ENCODE data around the gene PTPRCAP. TPM values are rescaled to one million over a fixed set of nuclear protein-coding genes. Genes with fewer than 3 reads are reported as not detected.

PTPRCAP gene
- total and polyA plus RNA-seq, 9 of the 15 experiments (the other 6 are each of a cell fraction or from before 2014, with no cell fraction given), result 0.22 to 2.0 (median 1.1) TPM; not detected in 4

DNA sequence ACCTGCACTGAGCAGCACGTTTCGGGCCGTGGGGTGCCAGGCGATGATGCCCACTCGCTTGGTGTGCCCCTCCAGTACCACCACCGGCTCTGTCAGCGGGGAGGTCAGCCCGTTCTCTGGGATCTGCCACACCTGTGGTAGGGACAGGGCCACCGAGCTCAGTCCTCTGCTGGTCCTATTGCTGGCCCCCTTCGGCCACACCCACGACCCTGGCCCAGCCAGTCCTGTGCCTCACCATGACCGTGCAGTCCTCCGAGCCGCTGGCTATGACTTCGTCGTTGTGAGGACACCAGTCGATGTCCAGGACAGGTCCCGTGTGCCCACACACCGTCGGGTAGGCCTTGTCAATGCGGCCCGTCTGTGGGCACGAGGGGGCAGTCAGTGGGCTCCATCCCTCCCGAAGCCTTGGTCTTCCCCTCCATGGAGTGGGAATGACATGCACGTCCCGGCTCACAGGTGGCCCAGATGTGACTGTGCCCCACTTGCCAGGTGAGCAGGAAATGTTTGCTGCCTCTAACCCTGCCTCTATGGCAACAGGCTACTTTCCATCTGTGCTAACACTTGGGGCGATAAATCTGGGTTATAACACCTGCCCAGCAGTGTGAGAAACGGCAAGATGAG, 4.4 kb upstream of the PTPRCAP start:
- FAIRE-seq, result no peak
- in situ Hi-C loops (cut with MboI), result no loop called here
- no peak overlapping the region for H3K4me3 ChIP-seq

GRCh38 chr11:67441098-67441563, 3.6 kb upstream of the PTPRCAP start:
- 93% methylated on average over 14 of the region's 21 CpGs for WGBS (ENCODE audit: insufficient coverage, low coverage, missing lambda C conversion rate)
- TF ChIP-seq HNRNPL (IDR thresholded peaks at IDR 0.05; ENCODE audit: low read depth, low read length), result 0 out of 2 replicates have a peak, but pooled peaks have one; percentile 38
- TF ChIP-seq MCM5 (IDR thresholded peaks at IDR 0.05; ENCODE audit: low read depth), result no peak
- TF ChIP-seq, protein P1, sequence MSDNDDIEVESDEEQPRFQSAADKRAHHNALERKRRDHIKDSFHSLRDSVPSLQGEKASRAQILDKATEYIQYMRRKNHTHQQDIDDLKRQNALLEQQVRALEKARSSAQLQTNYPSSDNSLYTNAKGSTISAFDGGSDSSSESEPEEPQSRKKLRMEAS (CRISPR knock-in tag; IDR thresholded peaks at IDR 0.05), result no peak
- TF ChIP-seq, protein P2, sequence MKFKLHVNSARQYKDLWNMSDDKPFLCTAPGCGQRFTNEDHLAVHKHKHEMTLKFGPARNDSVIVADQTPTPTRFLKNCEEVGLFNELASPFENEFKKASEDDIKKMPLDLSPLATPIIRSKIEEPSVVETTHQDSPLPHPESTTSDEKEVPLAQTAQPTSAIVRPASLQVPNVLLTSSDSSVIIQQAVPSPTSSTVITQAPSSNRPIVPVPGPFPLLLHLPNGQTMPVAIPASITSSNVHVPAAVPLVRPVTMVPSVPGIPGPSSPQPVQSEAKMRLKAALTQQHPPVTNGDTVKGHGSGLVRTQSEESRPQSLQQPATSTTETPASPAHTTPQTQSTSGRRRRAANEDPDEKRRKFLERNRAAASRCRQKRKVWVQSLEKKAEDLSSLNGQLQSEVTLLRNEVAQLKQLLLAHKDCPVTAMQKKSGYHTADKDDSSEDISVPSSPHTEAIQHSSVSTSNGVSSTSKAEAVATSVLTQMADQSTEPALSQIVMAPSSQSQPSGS (CRISPR knock-in tag; IDR thresholded peaks at IDR 0.05), result no peak
- TF ChIP-seq SMAD3 (CRISPR knock-in tag; conservative IDR thresholded peaks at IDR 0.05), result no peak
- no peak for TF ChIP-seq CCAR2 (IDR thresholded peaks at IDR 0.05; ENCODE audit: low read depth, low read length)
- TF ChIP-seq, protein P3, sequence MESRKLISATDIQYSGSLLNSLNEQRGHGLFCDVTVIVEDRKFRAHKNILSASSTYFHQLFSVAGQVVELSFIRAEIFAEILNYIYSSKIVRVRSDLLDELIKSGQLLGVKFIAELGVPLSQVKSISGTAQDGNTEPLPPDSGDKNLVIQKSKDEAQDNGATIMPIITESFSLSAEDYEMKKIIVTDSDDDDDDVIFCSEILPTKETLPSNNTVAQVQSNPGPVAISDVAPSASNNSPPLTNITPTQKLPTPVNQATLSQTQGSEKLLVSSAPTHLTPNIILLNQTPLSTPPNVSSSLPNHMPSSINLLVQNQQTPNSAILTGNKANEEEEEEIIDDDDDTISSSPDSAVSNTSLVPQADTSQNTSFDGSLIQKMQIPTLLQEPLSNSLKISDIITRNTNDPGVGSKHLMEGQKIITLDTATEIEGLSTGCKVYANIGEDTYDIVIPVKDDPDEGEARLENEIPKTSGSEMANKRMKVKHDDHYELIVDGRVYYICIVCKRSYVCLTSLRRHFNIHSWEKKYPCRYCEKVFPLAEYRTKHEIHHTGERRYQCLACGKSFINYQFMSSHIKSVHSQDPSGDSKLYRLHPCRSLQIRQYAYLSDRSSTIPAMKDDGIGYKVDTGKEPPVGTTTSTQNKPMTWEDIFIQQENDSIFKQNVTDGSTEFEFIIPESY (CRISPR knock-in tag; IDR thresholded peaks at IDR 0.05), result peak; percentile 85

More for the DNA sequence above, 4.4 kb upstream of the PTPRCAP start:
- POLR2A ChIA-PET, result interaction anchor here (0.9 to 1.0 kb wide), 2 partner anchors 9 to 10 kb away, joined by 3 to 6 read pairs; no protein-coding TSS in a partner anchor
- H3K79me2 ChIP-seq (ENCODE audit: control insufficient read depth, insufficient read depth, low read length), result peaks cover 13% of the 10 kb centered on the region
- peak overlapping the region in 1 of 2 experiments; percentile 67; a peak in 1 of 4 replicates for H3K9ac ChIP-seq (ENCODE audit: insufficient read depth in 1 of 2, low read depth in 2 of 2, low read length in 2 of 2)
- no peak for DNase-seq (ENCODE audit: extremely low read depth in 1 of 4, low spot score in 3 of 4)
- TSS peak; percentile 46 for BruUV-seq (replicated peaks)
- no peak overlapping the region for H3K4me2 ChIP-seq (ENCODE audit: insufficient read depth, low read length)
- H3K9me3 ChIP-seq (replicated peaks; ENCODE audit: control insufficient read depth, insufficient read depth, low read depth, low read length), result no peaks in the 10 kb centered on the region
- 83% methylated on average over 18 of the region's 28 CpGs for WGBS (ENCODE audit: insufficient coverage, low coverage, missing lambda C conversion rate)
- intact Hi-C loops (cut with micrococcal nuclease), result no loop called here
- H3K27me3 ChIP-seq (ENCODE audit: control insufficient read depth in 2 of 2, insufficient read depth in 2 of 2, low read length in 2 of 2), result no peaks in the 10 kb centered on the region
- peak; percentile 30; the same call in 1 of the 2 replicates for TF ChIP-seq POLR2G (IDR thresholded peaks at IDR 0.05; ENCODE audit: low read depth, low read length)
- 0 out of 2 replicates have a peak, but pooled peaks have one; percentile 16 for TF ChIP-seq NFE2 (IDR thresholded peaks at IDR 0.05; ENCODE audit: low read depth)
- 0 out of 4 replicates have a peak, but pooled peaks of 1 of the 2 experiments have one; percentile 53 for TF ChIP-seq TEAD1 (CRISPR knock-in tag; IDR thresholded peaks at IDR 0.05)
- TF ChIP-seq HEY1 (CRISPR knock-in tag; IDR thresholded peaks at IDR 0.05; ENCODE audit: borderline replicate concordance), result no peak
- peaks cover 51% of the 10 kb centered on the region; the same call in 2 of the 3 replicates for H3K36me3 ChIP-seq (ENCODE audit: control insufficient read depth, insufficient read depth, low read length)
- no peak overlapping the region for H3K27ac ChIP-seq (ENCODE audit: extremely low read depth, low read depth, low read length)
- H3K4me1 ChIP-seq (replicated peaks in 1 of 2; ENCODE audit: control insufficient read depth in 2 of 2, insufficient read depth in 2 of 2, low read length in 2 of 2), result peaks cover 7 to 76% of the 10 kb centered on the region in 2 experiments
- H4K20me1 ChIP-seq (replicated peaks; ENCODE audit: control insufficient read depth, insufficient read depth, low read length), result no peaks in the 10 kb centered on the region
- CTCF ChIA-PET (ENCODE audit: low intra/inter-chr PET ratio), result no interaction called here
- no peaks in the 10 kb centered on the region for H3K9me1 ChIP-seq (ENCODE audit: control insufficient read depth, insufficient read depth, low read length)
- H2AFZ ChIP-seq (ENCODE audit: low read depth, low read length), result no peak overlapping the region
- peak; percentile 1; the same call in 1 of the 3 replicates for ATAC-seq

More at GRCh38 chr11:67441098-67441563, 3.6 kb upstream of the PTPRCAP start:
- Histone ChIP-seq H3K9me1 (ENCODE audit: control insufficient read depth, insufficient read depth, low read length) (no peaks in the 10 kb centered on the region), H3K36me3 (ENCODE audit: control insufficient read depth, insufficient read depth, low read length) (peaks cover 52% of the 10 kb centered on the region; the same call in 2 of the 3 replicates), H3K4me1 (replicated peaks in 1 of 2; ENCODE audit: control insufficient read depth in 2 of 2, insufficient read depth in 2 of 2, low read length in 2 of 2) (peaks cover 14 to 83% of the 10 kb centered on the region in 2 experiments), H3K4me2 (ENCODE audit: insufficient read depth, low read length) (no peak overlapping the region), H3K4me3 (no peak overlapping the region), H3K27me3 (ENCODE audit: control insufficient read depth in 2 of 2, insufficient read depth in 2 of 2, low read length in 2 of 2) (no peaks in the 10 kb centered on the region), H4K20me1 (replicated peaks; ENCODE audit: control insufficient read depth, insufficient read depth, low read length) (no peaks in the 10 kb centered on the region), H2AFZ (ENCODE audit: low read depth, low read length) (no peak overlapping the region), H3K27ac (ENCODE audit: extremely low read depth, low read depth, low read length) (no peak overlapping the region), H3K9ac (ENCODE audit: insufficient read depth in 1 of 2, low read depth in 2 of 2, low read length in 2 of 2) (peak overlapping the region in 1 of 2 experiments; percentile 73; a peak in 1 of 4 replicates), H3K79me2 (ENCODE audit: control insufficient read depth, insufficient read depth, low read length) (peaks cover 13% of the 10 kb centered on the region), H3K9me3 (replicated peaks; ENCODE audit: control insufficient read depth, insufficient read depth, low read depth, low read length) (no peaks in the 10 kb centered on the region)
- ATAC-seq, result no peak
- FAIRE-seq, result no peak
- intact Hi-C loops (cut with micrococcal nuclease), result no loop called here
- BruUV-seq (replicated peaks), result no TSS peak
- no peak for DNase-seq (ENCODE audit: extremely low read depth in 1 of 4, low spot score in 3 of 4)
- in situ Hi-C loops (cut with MboI), result no loop called here
- ChIA-PET CTCF (ENCODE audit: low intra/inter-chr PET ratio) (no interaction called here), POLR2A (interaction anchor here (0.6 to 1.2 kb wide), 7 partner anchors 9 to 360 kb away, joined by 3 to 6 read pairs (median 3); partner anchors contain the start of gene TBC1D10C)
